Measurements from ENCODE around the gene FAM171A2.

DNA sequence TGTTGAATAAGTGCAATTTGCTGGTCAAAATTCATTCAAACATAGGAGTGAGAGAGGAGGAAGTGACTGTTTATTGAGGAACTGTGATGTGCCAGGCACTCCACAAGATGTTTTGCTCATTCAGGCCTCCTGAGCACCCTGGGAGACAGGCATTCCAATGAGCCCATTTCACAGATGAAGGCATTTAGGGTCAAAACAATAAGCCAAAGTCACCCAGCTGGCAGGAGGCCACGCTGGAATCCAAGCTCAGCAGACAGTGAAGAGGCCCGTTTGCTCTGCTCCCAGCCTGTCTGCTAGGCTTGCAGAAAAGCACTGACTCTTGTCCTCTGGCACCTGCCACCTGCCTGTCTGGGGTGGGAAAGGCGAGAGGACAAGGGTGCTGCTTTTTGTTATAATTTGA, 28.9 kb downstream of the FAM171A2 start:
- TF ChIP-seq EZH2phosphoT487 (IDR thresholded peaks at IDR 0.05), result no peak
- TF ChIP-seq, protein P1, sequence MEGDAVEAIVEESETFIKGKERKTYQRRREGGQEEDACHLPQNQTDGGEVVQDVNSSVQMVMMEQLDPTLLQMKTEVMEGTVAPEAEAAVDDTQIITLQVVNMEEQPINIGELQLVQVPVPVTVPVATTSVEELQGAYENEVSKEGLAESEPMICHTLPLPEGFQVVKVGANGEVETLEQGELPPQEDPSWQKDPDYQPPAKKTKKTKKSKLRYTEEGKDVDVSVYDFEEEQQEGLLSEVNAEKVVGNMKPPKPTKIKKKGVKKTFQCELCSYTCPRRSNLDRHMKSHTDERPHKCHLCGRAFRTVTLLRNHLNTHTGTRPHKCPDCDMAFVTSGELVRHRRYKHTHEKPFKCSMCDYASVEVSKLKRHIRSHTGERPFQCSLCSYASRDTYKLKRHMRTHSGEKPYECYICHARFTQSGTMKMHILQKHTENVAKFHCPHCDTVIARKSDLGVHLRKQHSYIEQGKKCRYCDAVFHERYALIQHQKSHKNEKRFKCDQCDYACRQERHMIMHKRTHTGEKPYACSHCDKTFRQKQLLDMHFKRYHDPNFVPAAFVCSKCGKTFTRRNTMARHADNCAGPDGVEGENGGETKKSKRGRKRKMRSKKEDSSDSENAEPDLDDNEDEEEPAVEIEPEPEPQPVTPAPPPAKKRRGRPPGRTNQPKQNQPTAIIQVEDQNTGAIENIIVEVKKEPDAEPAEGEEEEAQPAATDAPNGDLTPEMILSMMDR (IDR thresholded peaks at IDR 0.05), result no peak
